Karpas-422 (cell line): ENCODE data around the gene NES. TPM values are rescaled to one million over a fixed set of nuclear protein-coding genes. Genes with fewer than 3 reads are reported as not detected.

ENCODE experiments used
- DNase-seq: peaks from one replicate; pipeline ENCODE4 v3.0.0-alpha.2; 2015
- H2AFZ ChIP-seq: fragments of 200-600 bp; sonication (generic); 2 replicates; pipeline ENCODE4 v1.6.1; 2014; ENCODE audit warnings: antibody characterized with exemption, low read length, mixed read lengths
- H3K27ac ChIP-seq: fragments of 200-600 bp; sonication (generic); 2 replicates; pipeline ENCODE4 v1.5.1; 2014; ENCODE audit warnings: mild to moderate bottlenecking, low read length, moderate library complexity
- H3K27me3 ChIP-seq: fragments of 200-600 bp; sonication (generic); 2 replicates; pipeline ENCODE4 v1.6.1; 2014; ENCODE audit warnings: low read length, mixed read lengths
- H3K36me3 ChIP-seq: fragments of 200-600 bp; sonication (generic); 2 replicates; pipeline ENCODE4 v1.6.1; 2014; ENCODE audit warnings: low read length, mixed read lengths; ENCODE audit not compliant: insufficient read depth
- H3K4me1 ChIP-seq: fragments of 200-600 bp; sonication (generic); 2 replicates; pipeline ENCODE4 v1.6.1; 2014; ENCODE audit warnings: mild to moderate bottlenecking, low read length, mixed read lengths
- H3K4me2 ChIP-seq: fragments of 200-600 bp; sonication (generic); 2 replicates; pipeline ENCODE4 v1.6.1; 2014; ENCODE audit warnings: low read length, low read depth, mild to moderate bottlenecking; ENCODE audit not compliant: poor library complexity, severe bottlenecking
- H3K4me3 ChIP-seq: fragments of 200-600 bp; sonication (generic); 2 replicates; pipeline ENCODE4 v1.5.1; 2014; ENCODE audit warnings: mild to moderate bottlenecking, antibody characterized with exemption, low read length, mixed read lengths
- H3K79me2 ChIP-seq: fragments of 200-600 bp; sonication (generic); 2 replicates; pipeline ENCODE4 v1.6.1; 2014; ENCODE audit warnings: mild to moderate bottlenecking, low read length, mixed read lengths
- H3K9ac ChIP-seq: fragments of 200-600 bp; sonication (generic); 2 replicates; pipeline ENCODE4 v1.6.0; 2014; ENCODE audit warnings: low read length
- H3K9me2 ChIP-seq: fragments of 200-600 bp; sonication (generic), shearing (Covaris generic); replicated peaks from 2 replicates; pipeline ENCODE4 v1.6.0; 2014; ENCODE audit warnings: mild to moderate bottlenecking, low read length, moderate library complexity; ENCODE audit not compliant: insufficient read depth
- H3K9me3 ChIP-seq: fragments of 300-700, 200-600 bp; sonication (generic); 2 replicates; pipeline ENCODE4 v1.6.1; 2014; ENCODE audit warnings: low read length, mixed read lengths
- H4K20me1 ChIP-seq: fragments of 200-600 bp; sonication (generic); 2 replicates; pipeline ENCODE4 v1.6.1; 2014; ENCODE audit warnings: mild to moderate bottlenecking, antibody characterized with exemption, low read length, low read depth; ENCODE audit not compliant: insufficient read depth
- total RNA-seq: library from RNA; depleted of rRNA; stranded (reverse); fragments of >200 nt; shearing (Covaris generic); gene quantifications from 2 replicates; pipeline ENCODE4 v1.2.3, GENCODE V29; 2014; ENCODE audit warnings: low replicate concordance

Gene NES
- total RNA-seq, 1 experiment from 2014 or later, result not detected

GRCh38 chr1:156663178-156663577, 14.0 kb downstream of the NES start:
- H3K9me3 ChIP-seq, result no peaks in the 10 kb centered on the region
- H3K27ac ChIP-seq, result no peak overlapping the region
- H2AFZ ChIP-seq, result no peak overlapping the region
- peaks cover 11% of the 10 kb centered on the region for H3K4me1 ChIP-seq
- no peaks in the 10 kb centered on the region for H3K36me3 ChIP-seq
- DNase-seq, result no peak
- H3K9ac ChIP-seq, result no peak overlapping the region
- no peaks in the 10 kb centered on the region; the same call in 1 of the 2 replicates for H4K20me1 ChIP-seq
- no peaks in the 10 kb centered on the region for H3K9me2 ChIP-seq
- no peaks in the 10 kb centered on the region for H3K27me3 ChIP-seq
- H3K79me2 ChIP-seq, result no peaks in the 10 kb centered on the region
- H3K4me2 ChIP-seq, result no peak overlapping the region
- H3K4me3 ChIP-seq, result no peak overlapping the region

GRCh38 chr1:156662800-156663055, 14.5 kb downstream of the NES start:
- no peaks in the 10 kb centered on the region for H3K9me2 ChIP-seq
- H4K20me1 ChIP-seq, result no peaks in the 10 kb centered on the region; the same call in 1 of the 2 replicates
- no peaks in the 10 kb centered on the region for H3K9me3 ChIP-seq
- no peak overlapping the region for H3K9ac ChIP-seq
- no peaks in the 10 kb centered on the region for H3K36me3 ChIP-seq
- no peak for DNase-seq
- H3K27ac ChIP-seq, result no peak overlapping the region
- H2AFZ ChIP-seq, result no peak overlapping the region
- H3K27me3 ChIP-seq, result no peaks in the 10 kb centered on the region
- no peak overlapping the region for H3K4me2 ChIP-seq
- no peaks in the 10 kb centered on the region for H3K79me2 ChIP-seq
- H3K4me3 ChIP-seq, result no peak overlapping the region
- H3K4me1 ChIP-seq, result peaks cover 11% of the 10 kb centered on the region

GRCh38 chr1:156662005-156662799, 15.0 kb downstream of the NES start:
- H3K79me2 ChIP-seq, result no peaks in the 10 kb centered on the region
- H4K20me1 ChIP-seq, result no peaks in the 10 kb centered on the region; the same call in 1 of the 2 replicates
- no peak overlapping the region for H3K4me3 ChIP-seq
- no peaks in the 10 kb centered on the region for H3K9me2 ChIP-seq
- H3K4me1 ChIP-seq, result peaks cover 11% of the 10 kb centered on the region
- no peaks in the 10 kb centered on the region for H3K36me3 ChIP-seq
- H3K27ac ChIP-seq, result no peak overlapping the region
- DNase-seq, result no peak
- no peak overlapping the region for H3K9ac ChIP-seq
- H2AFZ ChIP-seq, result no peak overlapping the region
- H3K4me2 ChIP-seq, result no peak overlapping the region
- H3K27me3 ChIP-seq, result no peaks in the 10 kb centered on the region
- H3K9me3 ChIP-seq, result no peaks in the 10 kb centered on the region

- Histone ChIP-seq H3K9me3 (no peaks in the 10 kb centered on the region), H3K4me1 (peaks cover 11% of the 10 kb centered on the region), H3K36me3 (no peaks in the 10 kb centered on the region), H3K27me3 (no peaks in the 10 kb centered on the region), H2AFZ (no peak overlapping the region), H3K4me2 (no peak overlapping the region), H3K27ac (no peak overlapping the region), H3K9me2 (no peaks in the 10 kb centered on the region), H3K9ac (no peak overlapping the region), H3K4me3 (no peak overlapping the region), H3K79me2 (no peaks in the 10 kb centered on the region), H4K20me1 (peaks cover 1% of the 10 kb centered on the region; the same call in 1 of the 2 replicates)
- DNase-seq, result no peak
These were observed 16.5 kb downstream of the NES start for GRCh38 chr1:156660752-156661112.

GRCh38 chr1:156659988-156660751, 17.0 kb downstream of the NES start:
- no peak overlapping the region for H3K4me2 ChIP-seq
- no peaks in the 10 kb centered on the region for H3K27me3 ChIP-seq
- no peaks in the 10 kb centered on the region for H3K9me2 ChIP-seq
- no peaks in the 10 kb centered on the region for H3K9me3 ChIP-seq
- peaks cover 5% of the 10 kb centered on the region; the same call in 1 of the 2 replicates for H4K20me1 ChIP-seq
- peak; percentile 98 for DNase-seq
- H3K4me1 ChIP-seq, result peaks cover 11% of the 10 kb centered on the region
- H3K79me2 ChIP-seq, result no peaks in the 10 kb centered on the region
- H3K36me3 ChIP-seq, result no peaks in the 10 kb centered on the region
- no peak overlapping the region for H2AFZ ChIP-seq
- no peak overlapping the region for H3K27ac ChIP-seq
- no peak overlapping the region for H3K9ac ChIP-seq
- H3K4me3 ChIP-seq, result no peak overlapping the region

GRCh38 chr1:156659661-156659987, 17.6 kb downstream of the NES start:
- Histone ChIP-seq H3K79me2 (no peaks in the 10 kb centered on the region), H3K9ac (no peak overlapping the region), H3K4me3 (no peak overlapping the region), H3K27me3 (no peaks in the 10 kb centered on the region), H3K4me1 (peaks cover 8% of the 10 kb centered on the region), H2AFZ (no peak overlapping the region), H3K27ac (no peak overlapping the region), H3K9me3 (no peaks in the 10 kb centered on the region), H3K9me2 (no peaks in the 10 kb centered on the region), H4K20me1 (peaks cover 5% of the 10 kb centered on the region; the same call in 1 of the 2 replicates), H3K36me3 (no peaks in the 10 kb centered on the region), H3K4me2 (no peak overlapping the region)
- no peak for DNase-seq

- no peak overlapping the region for H3K9ac ChIP-seq
These were observed 18.1 kb downstream of the NES start for GRCh38 chr1:156658945-156659574.

GRCh38 chr1:156658496-156658895, 18.7 kb downstream of the NES start:
- Histone ChIP-seq H3K36me3 (no peaks in the 10 kb centered on the region), H4K20me1 (peaks cover 5% of the 10 kb centered on the region; the same call in 1 of the 2 replicates), H3K4me1 (peaks cover 8% of the 10 kb centered on the region; the same call in 1 of the 2 replicates), H3K79me2 (no peaks in the 10 kb centered on the region), H3K27ac (no peak overlapping the region), H3K9ac (no peak overlapping the region), H3K9me3 (no peaks in the 10 kb centered on the region), H3K4me2 (no peak overlapping the region), H3K27me3 (no peaks in the 10 kb centered on the region), H3K4me3 (no peak overlapping the region), H2AFZ (no peak overlapping the region), H3K9me2 (no peaks in the 10 kb centered on the region)
- DNase-seq, result no peak

More at GRCh38 chr1:156658945-156659574, 18.1 kb downstream of the NES start:
- no peak for DNase-seq
- Histone ChIP-seq H3K4me3 (no peak overlapping the region), H3K79me2 (no peaks in the 10 kb centered on the region), H3K27ac (no peak overlapping the region), H3K36me3 (no peaks in the 10 kb centered on the region), H3K9me2 (no peaks in the 10 kb centered on the region), H3K4me2 (no peak overlapping the region), H3K4me1 (peaks cover 8% of the 10 kb centered on the region; the same call in 1 of the 2 replicates), H3K27me3 (no peaks in the 10 kb centered on the region), H3K9me3 (no peaks in the 10 kb centered on the region), H4K20me1 (peaks cover 5% of the 10 kb centered on the region; the same call in 1 of the 2 replicates), H2AFZ (no peak overlapping the region)
